ENCODE data around the gene HIPK3. TPM values are rescaled to one million over a fixed set of nuclear protein-coding genes. Genes with fewer than 3 reads are reported as not detected.

HIPK3 gene
- total and polyA plus RNA-seq, 10 of the 15 experiments (the other 5 are each of a cell fraction or from before 2014, with no cell fraction given) = 3.4 to 26.5 (median 13.6) TPM

- Histone ChIP-seq H3K4me3 (peak overlapping the region; percentile 2; the same call in 1 of the 2 replicates), H2AFZ (ENCODE audit: control insufficient read depth, low read depth, low read length) (no peak overlapping the region), H3K79me2 (ENCODE audit: control insufficient read depth, insufficient read depth, low read length) (no peaks in the 10 kb centered on the region; the same call in none of the 2 replicates), H3K27ac (ENCODE audit: control insufficient read depth, insufficient read depth) (peak overlapping the region; percentile 55), H3K36me3 (ENCODE audit: control insufficient read depth in 2 of 2, insufficient read depth in 2 of 2, low read length in 1 of 2) (no peaks in the 10 kb centered on the region), H3K9me3 (replicated peaks; ENCODE audit: control insufficient read depth, insufficient read depth, low read length) (peaks cover 4% of the 10 kb centered on the region; the same call in 2 of the 3 replicates), H4K20me1 (ENCODE audit: control insufficient read depth, insufficient read depth) (no peaks in the 10 kb centered on the region), H3K27me3 (replicated peaks in 1 of 2; ENCODE audit: control insufficient read depth in 2 of 2, insufficient read depth in 2 of 2, low read length in 1 of 2) (no peaks in the 10 kb centered on the region), H3K4me2 (ENCODE audit: control insufficient read depth, insufficient read depth) (peak overlapping the region; percentile 66), H3K9ac (ENCODE audit: control insufficient read depth, insufficient read depth, low read length) (peak overlapping the region; percentile 33; the same call in 1 of the 2 replicates), H3K4me1 (ENCODE audit: control insufficient read depth, insufficient read depth, low read length) (peaks cover 33% of the 10 kb centered on the region)
- WGBS (ENCODE audit: insufficient coverage, insufficient replicate concordance, low lambda C conversion rate, missing lambda C conversion rate) = 14% methylated on average over 8 of the region's 8 CpGs
- ChIA-PET SMC1A (ENCODE audit: uncharacterized antibody, unreplicated experiment) (interaction anchor here (0.7 to 1.0 kb wide), 2 partner anchors 9 to 159 kb away, joined by 3 read pairs; no protein-coding TSS in a partner anchor), CTCF (interaction anchor here (0.8 kb wide), 1 partner anchor 157 kb away, joined by 3 read pairs; no protein-coding TSS in a partner anchor), POLR2A (interaction anchor here (0.6 to 0.7 kb wide), 2 partner anchors 32 to 1085 kb away, joined by 3 to 4 read pairs; no protein-coding TSS in a partner anchor), RAD21 (ENCODE audit: unreplicated experiment) (interaction anchor here (0.7 to 1.4 kb wide), 3 partner anchors 95 to 334 kb away, joined by 3 read pairs; no protein-coding TSS in a partner anchor)
- FAIRE-seq (no peak), ATAC-seq (peak; percentile 35), DNase-seq (ENCODE audit: low read depth, low spot score) (peak; percentile 33)
- intact Hi-C loops (cut with micrococcal nuclease; ENCODE audit: unreplicated experiment) = loop anchor here (5.0 to 10.0 kb wide), 2 partner anchors 144 to 672 kb away; partner anchors contain the start of gene CAPRIN1
- BruUV-seq (replicated peaks) = no TSS peak
- in situ Hi-C loops (cut with MboI) = no loop called here
- peak; percentile 72 for TF ChIP-seq EED (IDR thresholded peaks at IDR 0.05; ENCODE audit: low read depth)
- TF ChIP-seq HDAC2 (IDR thresholded peaks at IDR 0.05) = no peak
- no peak for TF ChIP-seq STAT3 (IDR thresholded peaks at IDR 0.05; ENCODE audit: low read depth, low read length)
- TF ChIP-seq SMARCA5 (IDR thresholded peaks at IDR 0.05) = 0 out of 2 replicates have a peak, but pooled peaks have one; percentile 25
- peak; percentile 74; the same call in 1 of the 2 replicates for TF ChIP-seq IRF4 (IDR thresholded peaks at IDR 0.05; ENCODE audit: low read depth, low read length)
- no peak for TF ChIP-seq SMAD1 (IDR thresholded peaks at IDR 0.05; ENCODE audit: low read depth, partially characterized antibody)
- peak; percentile 90 for TF ChIP-seq SPI1 (IDR thresholded peaks at IDR 0.05; ENCODE audit: borderline replicate concordance, insufficient read depth, low read depth, low read length)
- TF ChIP-seq, protein P1, sequence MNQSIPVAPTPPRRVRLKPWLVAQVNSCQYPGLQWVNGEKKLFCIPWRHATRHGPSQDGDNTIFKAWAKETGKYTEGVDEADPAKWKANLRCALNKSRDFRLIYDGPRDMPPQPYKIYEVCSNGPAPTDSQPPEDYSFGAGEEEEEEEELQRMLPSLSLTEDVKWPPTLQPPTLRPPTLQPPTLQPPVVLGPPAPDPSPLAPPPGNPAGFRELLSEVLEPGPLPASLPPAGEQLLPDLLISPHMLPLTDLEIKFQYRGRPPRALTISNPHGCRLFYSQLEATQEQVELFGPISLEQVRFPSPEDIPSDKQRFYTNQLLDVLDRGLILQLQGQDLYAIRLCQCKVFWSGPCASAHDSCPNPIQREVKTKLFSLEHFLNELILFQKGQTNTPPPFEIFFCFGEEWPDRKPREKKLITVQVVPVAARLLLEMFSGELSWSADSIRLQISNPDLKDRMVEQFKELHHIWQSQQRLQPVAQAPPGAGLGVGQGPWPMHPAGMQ (IDR thresholded peaks at IDR 0.05; ENCODE audit: borderline replicate concordance) = no peak
- TF ChIP-seq RFX5 (IDR thresholded peaks at IDR 0.05; ENCODE audit: low read depth, low read length) = no peak
- TF ChIP-seq BHLHE40 (IDR thresholded peaks at IDR 0.05; ENCODE audit: borderline replicate concordance in 1 of 2, low read depth in 2 of 2, low read length in 1 of 2) = peak; percentile 60 to 68; a peak in 2 of 4 replicates
- TF ChIP-seq, protein P2, sequence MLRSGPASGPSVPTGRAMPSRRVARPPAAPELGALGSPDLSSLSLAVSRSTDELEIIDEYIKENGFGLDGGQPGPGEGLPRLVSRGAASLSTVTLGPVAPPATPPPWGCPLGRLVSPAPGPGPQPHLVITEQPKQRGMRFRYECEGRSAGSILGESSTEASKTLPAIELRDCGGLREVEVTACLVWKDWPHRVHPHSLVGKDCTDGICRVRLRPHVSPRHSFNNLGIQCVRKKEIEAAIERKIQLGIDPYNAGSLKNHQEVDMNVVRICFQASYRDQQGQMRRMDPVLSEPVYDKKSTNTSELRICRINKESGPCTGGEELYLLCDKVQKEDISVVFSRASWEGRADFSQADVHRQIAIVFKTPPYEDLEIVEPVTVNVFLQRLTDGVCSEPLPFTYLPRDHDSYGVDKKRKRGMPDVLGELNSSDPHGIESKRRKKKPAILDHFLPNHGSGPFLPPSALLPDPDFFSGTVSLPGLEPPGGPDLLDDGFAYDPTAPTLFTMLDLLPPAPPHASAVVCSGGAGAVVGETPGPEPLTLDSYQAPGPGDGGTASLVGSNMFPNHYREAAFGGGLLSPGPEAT (IDR thresholded peaks at IDR 0.05; ENCODE audit: low read depth) = peak; percentile 91
- TF ChIP-seq, protein P3, sequence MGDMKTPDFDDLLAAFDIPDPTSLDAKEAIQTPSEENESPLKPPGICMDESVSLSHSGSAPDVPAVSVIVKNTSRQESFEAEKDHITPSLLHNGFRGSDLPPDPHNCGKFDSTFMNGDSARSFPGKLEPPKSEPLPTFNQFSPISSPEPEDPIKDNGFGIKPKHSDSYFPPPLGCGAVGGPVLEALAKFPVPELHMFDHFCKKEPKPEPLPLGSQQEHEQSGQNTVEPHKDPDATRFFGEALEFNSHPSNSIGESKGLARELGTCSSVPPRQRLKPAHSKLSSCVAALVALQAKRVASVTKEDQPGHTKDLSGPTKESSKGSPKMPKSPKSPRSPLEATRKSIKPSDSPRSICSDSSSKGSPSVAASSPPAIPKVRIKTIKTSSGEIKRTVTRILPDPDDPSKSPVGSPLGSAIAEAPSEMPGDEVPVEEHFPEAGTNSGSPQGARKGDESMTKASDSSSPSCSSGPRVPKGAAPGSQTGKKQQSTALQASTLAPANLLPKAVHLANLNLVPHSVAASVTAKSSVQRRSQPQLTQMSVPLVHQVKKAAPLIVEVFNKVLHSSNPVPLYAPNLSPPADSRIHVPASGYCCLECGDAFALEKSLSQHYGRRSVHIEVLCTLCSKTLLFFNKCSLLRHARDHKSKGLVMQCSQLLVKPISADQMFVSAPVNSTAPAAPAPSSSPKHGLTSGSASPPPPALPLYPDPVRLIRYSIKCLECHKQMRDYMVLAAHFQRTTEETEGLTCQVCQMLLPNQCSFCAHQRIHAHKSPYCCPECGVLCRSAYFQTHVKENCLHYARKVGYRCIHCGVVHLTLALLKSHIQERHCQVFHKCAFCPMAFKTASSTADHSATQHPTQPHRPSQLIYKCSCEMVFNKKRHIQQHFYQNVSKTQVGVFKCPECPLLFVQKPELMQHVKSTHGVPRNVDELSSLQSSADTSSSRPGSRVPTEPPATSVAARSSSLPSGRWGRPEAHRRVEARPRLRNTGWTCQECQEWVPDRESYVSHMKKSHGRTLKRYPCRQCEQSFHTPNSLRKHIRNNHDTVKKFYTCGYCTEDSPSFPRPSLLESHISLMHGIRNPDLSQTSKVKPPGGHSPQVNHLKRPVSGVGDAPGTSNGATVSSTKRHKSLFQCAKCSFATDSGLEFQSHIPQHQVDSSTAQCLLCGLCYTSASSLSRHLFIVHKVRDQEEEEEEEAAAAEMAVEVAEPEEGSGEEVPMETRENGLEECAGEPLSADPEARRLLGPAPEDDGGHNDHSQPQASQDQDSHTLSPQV (IDR thresholded peaks at IDR 0.05) = no peak
- TF ChIP-seq IKZF1 (conservative IDR thresholded peaks at IDR 0.05) = peak; percentile 79
- 0 out of 2 replicates have a peak, but pooled peaks have one; percentile 49 for TF ChIP-seq LARP7 (IDR thresholded peaks at IDR 0.05)
- TF ChIP-seq ZNF384 (IDR thresholded peaks at IDR 0.05; ENCODE audit: borderline replicate concordance, low read depth, low read length) = peak; percentile 88
- no peak for TF ChIP-seq TAF1 (IDR thresholded peaks at IDR 0.05; ENCODE audit: borderline replicate concordance, low read depth, low read length)
These were observed 126.1 kb downstream of the HIPK3 start for GRCh38 chr11:33383075-33383919.
